Neural cell (in vitro differentiated cells): ENCODE measurements around the gene NTF4.

Source experiments
- EP300 ChIP-seq: fragments of 450-650 bp; conservative IDR thresholded peaks from 2 replicates; pipeline ENCODE4 v1.6.1; 2014; ENCODE audit warnings: antibody characterized with exemption, mild to moderate bottlenecking, moderate library complexity; ENCODE audit not compliant: poor library complexity, severe bottlenecking
- EZH2 ChIP-seq: fragments of 200-600, 300-800 bp; shearing (Covaris generic), sonication (generic); IDR thresholded peaks from 2 replicates; pipeline ENCODE4 v1.6.1; 2014; ENCODE audit warnings: antibody characterized with exemption, low read length, borderline replicate concordance, mild to moderate bottlenecking; ENCODE audit not compliant: insufficient read depth, poor library complexity, severe bottlenecking
- MXI1 ChIP-seq: fragments of 450-650 bp; conservative IDR thresholded peaks from 2 replicates; pipeline ENCODE4 v1.6.1; 2014; ENCODE audit warnings: antibody characterized with exemption, mild to moderate bottlenecking; ENCODE audit not compliant: poor library complexity, severe bottlenecking
- POLR2AphosphoS5 ChIP-seq: IDR thresholded peaks from 2 replicates; pipeline ENCODE4 v1.6.1; 2012
- SMC3 ChIP-seq: fragments of 450-650 bp; conservative IDR thresholded peaks from 2 replicates; pipeline ENCODE4 v1.6.1; 2014; ENCODE audit warnings: antibody characterized with exemption, mild to moderate bottlenecking, moderate library complexity; ENCODE audit not compliant: poor library complexity
- TAF1 ChIP-seq: IDR thresholded peaks from 2 replicates; pipeline ENCODE4 v1.6.1; 2012; ENCODE audit warnings: low read depth
- TF ChIP-seq, protein P1 (sequence below): fragments of 450-650 bp; IDR thresholded peaks from 2 replicates; pipeline ENCODE4 v1.5.1; 2014; ENCODE audit warnings: antibody characterized with exemption, mild to moderate bottlenecking, moderate library complexity; ENCODE audit not compliant: poor library complexity, severe bottlenecking
- TF ChIP-seq, protein P2 (sequence below): IDR thresholded peaks from 2 replicates; pipeline ENCODE4 v1.6.1; 2012; ENCODE audit warnings: borderline replicate concordance

DNA sequence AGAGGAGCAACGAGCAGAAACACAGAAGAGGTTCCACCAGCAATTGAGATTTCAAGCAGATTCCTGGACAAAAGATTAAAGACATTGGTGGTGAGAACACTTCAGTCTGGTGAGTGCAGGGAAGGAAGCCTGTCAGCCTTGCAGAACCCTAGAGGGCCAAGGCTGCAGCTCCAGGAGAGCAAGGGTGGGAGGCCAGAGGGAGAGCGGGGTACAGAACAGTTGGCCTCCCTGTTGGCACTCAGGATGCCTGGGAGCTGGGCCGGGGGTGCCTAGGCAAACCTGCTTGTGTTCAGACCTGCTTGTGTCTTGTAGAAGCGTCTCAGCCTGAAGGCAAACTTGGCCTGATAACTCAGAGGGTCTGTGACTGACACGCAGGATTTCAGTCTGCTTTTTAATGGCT is 44.4 kb upstream of the NTF4 start:
- TF ChIP-seq EZH2 (no peak), TAF1 (no peak), EP300 (no peak), SMC3 (no peak), POLR2AphosphoS5 (no peak), MXI1 (no peak)
- TF ChIP-seq, protein P1, sequence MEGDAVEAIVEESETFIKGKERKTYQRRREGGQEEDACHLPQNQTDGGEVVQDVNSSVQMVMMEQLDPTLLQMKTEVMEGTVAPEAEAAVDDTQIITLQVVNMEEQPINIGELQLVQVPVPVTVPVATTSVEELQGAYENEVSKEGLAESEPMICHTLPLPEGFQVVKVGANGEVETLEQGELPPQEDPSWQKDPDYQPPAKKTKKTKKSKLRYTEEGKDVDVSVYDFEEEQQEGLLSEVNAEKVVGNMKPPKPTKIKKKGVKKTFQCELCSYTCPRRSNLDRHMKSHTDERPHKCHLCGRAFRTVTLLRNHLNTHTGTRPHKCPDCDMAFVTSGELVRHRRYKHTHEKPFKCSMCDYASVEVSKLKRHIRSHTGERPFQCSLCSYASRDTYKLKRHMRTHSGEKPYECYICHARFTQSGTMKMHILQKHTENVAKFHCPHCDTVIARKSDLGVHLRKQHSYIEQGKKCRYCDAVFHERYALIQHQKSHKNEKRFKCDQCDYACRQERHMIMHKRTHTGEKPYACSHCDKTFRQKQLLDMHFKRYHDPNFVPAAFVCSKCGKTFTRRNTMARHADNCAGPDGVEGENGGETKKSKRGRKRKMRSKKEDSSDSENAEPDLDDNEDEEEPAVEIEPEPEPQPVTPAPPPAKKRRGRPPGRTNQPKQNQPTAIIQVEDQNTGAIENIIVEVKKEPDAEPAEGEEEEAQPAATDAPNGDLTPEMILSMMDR: no peak
- TF ChIP-seq, protein P2, sequence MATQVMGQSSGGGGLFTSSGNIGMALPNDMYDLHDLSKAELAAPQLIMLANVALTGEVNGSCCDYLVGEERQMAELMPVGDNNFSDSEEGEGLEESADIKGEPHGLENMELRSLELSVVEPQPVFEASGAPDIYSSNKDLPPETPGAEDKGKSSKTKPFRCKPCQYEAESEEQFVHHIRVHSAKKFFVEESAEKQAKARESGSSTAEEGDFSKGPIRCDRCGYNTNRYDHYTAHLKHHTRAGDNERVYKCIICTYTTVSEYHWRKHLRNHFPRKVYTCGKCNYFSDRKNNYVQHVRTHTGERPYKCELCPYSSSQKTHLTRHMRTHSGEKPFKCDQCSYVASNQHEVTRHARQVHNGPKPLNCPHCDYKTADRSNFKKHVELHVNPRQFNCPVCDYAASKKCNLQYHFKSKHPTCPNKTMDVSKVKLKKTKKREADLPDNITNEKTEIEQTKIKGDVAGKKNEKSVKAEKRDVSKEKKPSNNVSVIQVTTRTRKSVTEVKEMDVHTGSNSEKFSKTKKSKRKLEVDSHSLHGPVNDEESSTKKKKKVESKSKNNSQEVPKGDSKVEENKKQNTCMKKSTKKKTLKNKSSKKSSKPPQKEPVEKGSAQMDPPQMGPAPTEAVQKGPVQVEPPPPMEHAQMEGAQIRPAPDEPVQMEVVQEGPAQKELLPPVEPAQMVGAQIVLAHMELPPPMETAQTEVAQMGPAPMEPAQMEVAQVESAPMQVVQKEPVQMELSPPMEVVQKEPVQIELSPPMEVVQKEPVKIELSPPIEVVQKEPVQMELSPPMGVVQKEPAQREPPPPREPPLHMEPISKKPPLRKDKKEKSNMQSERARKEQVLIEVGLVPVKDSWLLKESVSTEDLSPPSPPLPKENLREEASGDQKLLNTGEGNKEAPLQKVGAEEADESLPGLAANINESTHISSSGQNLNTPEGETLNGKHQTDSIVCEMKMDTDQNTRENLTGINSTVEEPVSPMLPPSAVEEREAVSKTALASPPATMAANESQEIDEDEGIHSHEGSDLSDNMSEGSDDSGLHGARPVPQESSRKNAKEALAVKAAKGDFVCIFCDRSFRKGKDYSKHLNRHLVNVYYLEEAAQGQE: no peak
